Kasumi-1 (cell line): ENCODE data around the gene BACH2.
"Not testable (repeated sequence)": the region's sequence is repeated elsewhere in the genome, so short reads cannot be mapped to it uniquely, and the experiment has no call there.

ENCODE experiments used
- DNase-seq, 2 experiments: peaks; one replicate each; lab custom pipeline; 2025; lab: John Stamatoyannopoulos, UW

The BACH2 gene

DNA sequence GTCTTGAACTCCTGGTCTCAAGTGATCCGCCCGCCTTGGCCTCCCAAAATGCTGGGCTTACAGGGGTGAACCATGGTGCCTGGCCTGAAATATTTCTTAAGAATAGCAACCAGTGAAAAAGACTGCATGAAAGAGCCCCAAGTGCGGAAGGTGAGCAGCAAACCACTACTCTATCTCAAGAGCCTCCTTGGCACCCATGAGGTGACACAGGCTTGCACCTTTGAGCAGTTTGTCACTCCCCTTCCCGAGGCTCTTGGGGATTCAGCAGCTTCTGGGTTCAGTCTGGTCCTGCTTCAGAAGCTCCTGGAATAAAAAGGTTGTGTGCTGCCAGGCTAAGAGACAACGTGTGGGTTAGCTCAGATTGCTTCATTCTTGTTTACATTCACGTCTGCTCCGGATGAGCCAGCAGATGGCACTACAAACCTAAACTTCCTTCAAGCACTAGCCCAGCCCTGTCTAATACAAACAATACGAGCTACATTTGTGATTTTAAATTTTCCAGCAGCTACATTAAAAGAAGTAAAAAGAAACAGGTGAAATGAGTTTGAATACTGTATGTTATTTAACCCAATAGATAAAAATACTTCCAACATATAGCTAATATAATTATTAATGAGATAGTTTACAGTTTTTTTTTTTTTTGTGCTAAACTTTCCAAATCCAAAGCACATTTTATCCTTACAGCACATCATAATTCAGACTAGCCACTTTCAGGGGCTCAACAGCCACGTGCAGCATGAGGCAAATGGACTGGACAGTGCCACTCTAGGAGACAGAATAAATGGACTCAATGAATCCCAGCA is 356.2 kb downstream of the BACH2 start:
- DNase-seq = peak; percentile 89 to 91

DNA sequence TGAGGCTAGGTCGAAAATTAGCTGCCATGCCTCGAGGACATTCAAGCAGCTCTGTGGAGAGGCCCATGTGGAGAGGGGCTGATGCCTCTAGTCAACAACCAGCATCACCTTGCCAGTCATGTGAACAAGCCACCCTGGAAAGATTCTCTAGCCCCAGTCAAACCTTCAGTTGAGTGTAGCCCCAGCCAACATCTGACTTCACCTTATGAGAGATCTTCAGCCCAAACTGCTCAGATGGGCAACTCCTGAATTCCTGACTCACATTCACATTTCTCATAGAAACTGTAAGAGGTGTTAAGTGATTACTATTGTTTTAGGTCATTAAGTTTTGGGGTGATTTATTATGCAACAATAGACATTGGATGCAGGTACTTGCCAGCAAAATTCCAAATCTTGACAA is 357.5 kb downstream of the BACH2 start:
- no peak for DNase-seq

- no peak for DNase-seq
These were observed 358.6 kb downstream of the BACH2 start for GRCh38 chr6:89938014-89938413.

DNA sequence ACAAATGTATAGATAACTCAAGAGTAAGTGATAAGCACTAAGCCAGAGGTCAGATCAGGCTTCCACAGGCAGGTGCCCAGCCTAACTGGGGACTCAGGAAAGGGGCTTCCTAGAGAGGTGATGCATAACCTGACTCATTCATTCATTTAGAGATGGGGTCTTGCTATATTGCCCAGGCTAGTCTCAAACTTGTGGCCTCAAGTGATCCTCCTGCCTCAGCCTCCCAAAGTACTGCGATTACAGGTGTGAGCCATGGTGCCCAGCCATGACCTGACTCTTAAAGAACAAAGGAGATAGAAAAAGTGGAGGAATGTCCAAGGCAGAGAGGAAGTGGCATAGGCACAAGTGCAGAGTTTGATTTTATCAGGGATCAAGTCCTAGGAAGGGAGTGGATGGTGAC is 360.5 kb downstream of the BACH2 start:
- DNase-seq = no peak

GRCh38 chr6:89934685-89935366 is 361.8 kb downstream of the BACH2 start:
- DNase-seq = no peak

DNA sequence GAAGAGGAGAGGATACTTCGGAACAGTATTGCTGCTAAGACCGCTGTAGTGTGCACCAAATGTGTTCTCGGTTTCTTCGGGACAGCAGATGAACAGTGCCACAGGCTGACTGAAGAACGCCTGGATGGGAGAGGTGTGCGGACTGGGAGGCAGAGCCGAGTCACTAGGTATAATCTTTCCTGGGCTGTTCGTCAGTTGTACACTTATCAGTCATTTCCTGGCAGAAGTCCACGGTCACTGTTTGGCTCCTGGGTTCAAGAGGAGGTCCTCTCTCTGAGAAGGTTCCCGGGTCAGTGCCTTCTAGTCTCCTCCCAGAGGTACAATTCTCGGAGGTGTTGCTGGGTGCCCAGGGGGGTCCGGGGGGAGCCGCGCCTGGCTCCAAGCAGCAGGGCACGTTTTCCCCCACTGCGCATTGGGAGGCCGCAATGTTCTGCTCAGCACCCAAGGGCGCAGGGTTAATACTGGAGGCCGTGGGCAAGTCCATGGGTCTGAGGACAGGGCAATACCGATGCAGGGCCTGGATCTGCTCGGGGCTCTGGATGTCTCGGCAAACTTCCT is 364.3 kb downstream of the BACH2 start:
- no peak for DNase-seq

GRCh38 chr6:89930789-89931188 is 365.9 kb downstream of the BACH2 start:
- DNase-seq = no peak

- DNase-seq = no peak
These were observed 368.0 kb downstream of the BACH2 start for GRCh38 chr6:89928604-89929003.

- DNase-seq = peak; percentile 45 to 49
These were observed 368.7 kb downstream of the BACH2 start for GRCh38 chr6:89927791-89928550.

DNA sequence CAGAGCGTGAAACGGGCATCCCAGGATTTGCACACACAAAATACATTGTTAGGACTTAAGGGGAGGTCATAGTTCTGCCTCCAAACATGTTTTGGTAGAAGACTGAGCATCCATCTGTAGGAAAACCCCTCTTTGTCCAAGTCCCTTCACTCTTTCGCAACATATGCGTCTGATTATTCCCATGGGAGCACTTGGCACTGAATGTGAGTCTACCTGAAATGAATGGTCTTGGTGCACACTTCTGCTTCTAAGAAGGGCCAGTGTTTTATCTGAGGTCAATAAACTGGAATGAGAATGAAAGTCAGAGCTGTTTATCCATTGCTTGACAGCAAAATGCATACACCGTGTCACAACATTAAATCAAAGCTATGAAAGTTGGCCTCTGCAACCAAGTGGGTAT is 369.4 kb downstream of the BACH2 start:
- DNase-seq = no peak

GRCh38 chr6:89925826-89926225 is 370.8 kb downstream of the BACH2 start:
- DNase-seq = no peak

GRCh38 chr6:89924231-89924630 is 372.4 kb downstream of the BACH2 start:
- DNase-seq = no peak

GRCh38 chr6:89921691-89922090 is 375.0 kb downstream of the BACH2 start:
- no peak for DNase-seq

- DNase-seq = no peak
These were observed 375.4 kb downstream of the BACH2 start for GRCh38 chr6:89921197-89921596.

GRCh38 chr6:89917801-89918366 is 378.8 kb downstream of the BACH2 start:
- DNase-seq = no peak

DNA sequence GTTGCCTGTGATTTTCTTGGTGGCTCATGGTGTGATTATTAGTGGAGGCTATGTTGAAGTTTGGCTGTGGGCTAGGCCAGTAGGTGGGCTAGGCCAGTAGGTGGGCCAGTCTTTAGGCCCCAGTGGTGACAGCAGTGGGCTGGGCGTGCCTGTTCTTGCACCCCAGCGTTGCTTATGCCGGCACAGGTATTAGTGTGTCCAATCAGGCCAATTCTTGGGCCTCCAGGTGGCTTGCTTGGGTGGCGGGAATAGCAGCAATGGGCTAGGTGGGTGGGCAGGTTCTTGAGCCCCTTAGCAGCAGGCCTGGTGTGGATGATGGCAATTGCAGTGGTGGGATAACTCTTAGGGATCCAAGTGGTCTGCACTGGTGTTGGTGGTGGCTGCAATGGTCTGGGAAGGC is 379.4 kb downstream of the BACH2 start:
- no peak for DNase-seq

- DNase-seq = no peak
These were observed 380.3 kb downstream of the BACH2 start for GRCh38 chr6:89916136-89916920.

DNA sequence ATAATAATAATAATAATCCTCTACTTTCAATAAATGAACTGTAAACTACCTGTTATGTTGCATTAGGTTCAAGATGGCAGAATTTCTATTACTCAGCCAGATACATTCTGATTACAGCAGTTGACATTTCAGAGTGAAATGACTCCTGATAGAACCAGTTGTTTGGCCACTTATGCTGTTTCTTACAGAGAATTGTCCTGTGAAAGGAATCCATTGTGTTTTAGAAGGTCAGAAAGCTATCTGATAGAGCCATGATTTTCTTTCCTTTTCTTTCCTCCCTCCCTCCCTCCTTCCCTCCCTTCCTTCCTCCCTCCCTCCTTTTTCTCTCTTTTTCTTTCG is 385.8 kb downstream of the BACH2 start:
- DNase-seq = peak in 1 of 2 experiments; percentile 14

DNA sequence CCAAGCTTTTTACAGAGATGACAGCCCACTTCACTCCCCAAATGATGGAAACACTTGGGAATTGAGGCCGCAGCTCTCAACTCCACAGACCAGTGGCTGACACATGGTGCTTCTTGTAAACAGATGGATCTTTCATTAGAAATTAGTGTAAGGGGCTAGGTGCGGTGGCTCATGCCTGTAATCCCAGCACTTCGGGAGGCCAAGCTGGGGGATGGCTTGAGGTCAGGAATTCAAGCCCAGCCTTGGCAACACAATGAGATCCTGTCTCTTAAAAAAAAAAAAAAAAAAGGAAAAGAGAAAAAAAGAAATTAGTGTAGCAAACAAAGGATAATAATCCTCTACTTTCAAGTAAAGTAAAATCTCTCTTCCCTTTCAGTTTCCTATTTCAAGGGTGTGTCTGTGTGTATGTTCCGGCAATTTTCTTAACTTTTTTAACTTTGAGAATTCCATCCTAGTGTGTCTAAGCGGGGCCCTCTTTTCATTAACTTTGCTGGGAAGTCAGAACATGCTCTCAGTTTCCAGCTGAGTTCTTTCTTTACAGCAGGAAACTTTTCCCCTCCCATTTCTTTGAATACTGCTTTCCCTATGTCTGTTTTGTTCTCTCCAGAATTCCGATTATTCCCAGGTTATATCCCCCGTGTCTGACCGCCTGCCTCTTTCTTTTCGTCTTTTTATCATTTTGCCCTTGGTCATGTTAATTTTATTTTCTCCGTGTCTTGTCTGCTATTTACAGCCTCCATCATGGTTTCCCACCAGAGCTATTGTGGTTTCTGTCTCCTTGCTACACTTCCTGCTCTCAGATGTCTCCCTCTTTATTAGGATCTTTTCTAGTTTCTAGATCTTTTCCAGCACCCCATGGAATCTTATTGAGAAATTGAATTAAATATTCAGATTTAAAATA is 386.4 kb downstream of the BACH2 start:
- not testable (repeated sequence) for DNase-seq

- DNase-seq = peak; percentile 61 to 69
These were observed 401.3 kb downstream of the BACH2 start for GRCh38 chr6:89895276-89895874.
